K562 (cell line): ENCODE measurements around the gene KCND2. TPM values are rescaled to one million over a fixed set of nuclear protein-coding genes. Genes with fewer than 3 reads are reported as not detected.

Experiments
- ATAC-seq: fragments of 200-7000 bp; cut with Tn5 transposase; 3 replicates; pipeline ENCODE4 v1.9.1; 2020; ENCODE audit warnings: moderate library complexity
- BruUV-seq: library from RNA; stranded (reverse); fragments of 400-500 nt; replicated peaks from 2 replicates; lab custom pipeline; 2021; lab: Mats Ljungman, UMichigan
- CTCF ChIA-PET: fragments of 300-600 bp; formaldehyde crosslinking; extraction: SDS; loops from one replicate; lab custom pipeline; 2021; ENCODE audit warnings: low intra/inter-chr PET ratio; lab: Yijun Ruan, JAX
- POLR2A ChIA-PET: fragments of 300-600, 350-650 bp; sonication (Branson Sonifier 250); formaldehyde crosslinking; extraction: SDS; loops from one replicate; lab custom pipeline; 2021; ENCODE audit warnings: antibody characterized with exemption, inconsistent platforms; lab: Yijun Ruan, JAX
- DNase-seq, 4 experiments: peaks; one replicate each; pipeline versions ENCODE4 v3.0.0 to v3.0.0-alpha.2; 2011 to 2018; ENCODE audit warnings: low spot score in 3 of 4, mixed read lengths in 3 of 4; ENCODE audit errors: extremely low read depth in 1 of 4
- FAIRE-seq: peaks from 2 replicates; lab custom pipeline; 2011; peaks lifted over from hg19 to GRCh38; lab: Jason Lieb, UNC
- H2AFZ ChIP-seq: 2 replicates; pipeline ENCODE4 v1.6.0; 2011; ENCODE audit warnings: low read depth, low read length, control low read depth, inconsistent platforms
- H3K27ac ChIP-seq: fragments of 200-600 bp; 3 replicates; pipeline ENCODE4 v1.8.0; 2011; ENCODE audit warnings: low read depth, mild to moderate bottlenecking, control low read depth, inconsistent platforms, low read length, moderate library complexity, mixed read lengths; ENCODE audit errors: extremely low read depth
- H3K27me3 ChIP-seq, 2 experiments: fragments of 300-600 bp in 1 of 2; 2 replicates in 1 of 2; 3 replicates in 1 of 2; pipeline versions ENCODE4 v1.6.0 to v1.8.0; 2011; ENCODE audit warnings: inconsistent platforms in 2 of 2, low read length in 2 of 2, mild to moderate bottlenecking in 1 of 2, mixed read lengths in 1 of 2, moderate library complexity in 1 of 2; ENCODE audit not compliant: control insufficient read depth in 2 of 2, insufficient read depth in 2 of 2
- H3K36me3 ChIP-seq: fragments of 300-600 bp; 3 replicates; pipeline ENCODE4 v1.8.0; 2011; ENCODE audit warnings: mild to moderate bottlenecking, low read length, inconsistent platforms; ENCODE audit not compliant: control insufficient read depth, insufficient read depth
- H3K4me1 ChIP-seq, 2 experiments: fragments of 200-600 bp in 1 of 2; replicated peaks in 1 of 2; 2 replicates in 1 of 2; 3 replicates in 1 of 2; pipeline versions ENCODE4 v1.5.1 to v1.8.0; 2011; ENCODE audit warnings: inconsistent platforms in 2 of 2, low read length in 2 of 2, mild to moderate bottlenecking in 1 of 2, mixed read lengths in 1 of 2, moderate library complexity in 1 of 2; ENCODE audit not compliant: control insufficient read depth in 2 of 2, insufficient read depth in 2 of 2
- H3K4me2 ChIP-seq: 2 replicates; pipeline ENCODE4 v1.6.1; 2011; ENCODE audit warnings: low read length, control low read depth, inconsistent platforms, mixed read lengths; ENCODE audit not compliant: insufficient read depth
- H3K4me3 ChIP-seq: fragments of 200-600 bp; sonication (generic), shearing (Covaris generic); 2 replicates; pipeline ENCODE4 v1.5.1; 2016; ENCODE audit warnings: control low read depth, inconsistent platforms
- H3K79me2 ChIP-seq: fragments of 200-600 bp; 3 replicates; pipeline ENCODE4 v1.8.0; 2011; ENCODE audit warnings: low read length, inconsistent platforms; ENCODE audit not compliant: control insufficient read depth, insufficient read depth
- H3K9ac ChIP-seq, 2 experiments: 2 replicates each; pipeline versions ENCODE4 v1.6.0 to v1.6.1; 2011; ENCODE audit warnings: low read depth in 2 of 2, low read length in 2 of 2, control low read depth in 1 of 2, inconsistent platforms in 1 of 2, mild to moderate bottlenecking in 1 of 2, mixed read lengths in 1 of 2; ENCODE audit not compliant: insufficient read depth in 1 of 2
- H3K9me1 ChIP-seq: one replicate; pipeline ENCODE4 v1.6.0; 2011; ENCODE audit warnings: inconsistent platforms, mild to moderate bottlenecking, low read length, moderate library complexity; ENCODE audit not compliant: control insufficient read depth, insufficient read depth
- H3K9me3 ChIP-seq: replicated peaks from 2 replicates; pipeline ENCODE4 v1.5.1; 2011; ENCODE audit warnings: low read depth, low read length, inconsistent platforms; ENCODE audit not compliant: control insufficient read depth, insufficient read depth
- H4K20me1 ChIP-seq: replicated peaks from 2 replicates; pipeline ENCODE4 v1.6.1; 2011; ENCODE audit warnings: low read length, inconsistent platforms, mixed read lengths; ENCODE audit not compliant: control insufficient read depth, insufficient read depth
- CBX1 ChIP-seq: sonication (generic); IDR thresholded peaks from 2 replicates; pipeline ENCODE4 v1.6.1; 2016; ENCODE audit warnings: antibody characterized with exemption, low read depth, mild to moderate bottlenecking
- CBX5 ChIP-seq: IDR thresholded peaks from 2 replicates; pipeline ENCODE4 v1.6.1; 2014; ENCODE audit warnings: low read depth, borderline replicate concordance
- CREM ChIP-seq: IDR thresholded peaks from 2 replicates; pipeline ENCODE4 v1.6.1; 2014; ENCODE audit warnings: antibody characterized with exemption, low read depth
- ILK ChIP-seq: fragments of 450-650 bp; IDR thresholded peaks from 2 replicates; pipeline ENCODE4 v1.6.1; 2016; ENCODE audit warnings: missing genetic modification characterization, low read depth, mild to moderate bottlenecking, missing compliant biosample characterization, moderate library complexity, borderline replicate concordance
- MLLT1 ChIP-seq, 2 experiments: fragments of 450-650 bp; IDR thresholded peaks; 2 replicates each; pipeline ENCODE4 v1.6.1; 2016
- RFX5 ChIP-seq: IDR thresholded peaks from 2 replicates; pipeline ENCODE4 v1.6.1; 2011; ENCODE audit warnings: low read depth, mild to moderate bottlenecking, improper control_type of control experiment, low read length
- SOX6 ChIP-seq: fragments of 450-650 bp; IDR thresholded peaks from 2 replicates; pipeline ENCODE4 v1.6.1; 2014; ENCODE audit warnings: mild to moderate bottlenecking
- TRIM28 ChIP-seq: fragments of 450-650 bp; IDR thresholded peaks from 2 replicates; pipeline ENCODE4 v1.6.1; 2017
- ZNF140 ChIP-seq: fragments of 250-450 bp; sonication (Bioruptor Pico); IDR thresholded peaks from 2 replicates; pipeline ENCODE4 v1.8.0; 2021; ENCODE audit warnings: moderate library complexity, mild to moderate bottlenecking, inconsistent platforms
- WGBS: fragments of 100-300 bp; shearing (Covaris generic); methylation state at CpG from one replicate; pipeline ENCODE4 v1.1.6; 2016; ENCODE audit warnings: low coverage, mixed read lengths; ENCODE audit not compliant: insufficient coverage; ENCODE audit errors: missing lambda C conversion rate; 5-methylcytosine and 5-hydroxymethylcytosine counted together
- in situ Hi-C: fragments of 300-500 bp; cut with MboI; formaldehyde crosslinking; loops from 4 replicates; pipeline ENCODE4 v1.15.0; 2018; ENCODE audit warnings: inconsistent platforms, mixed read lengths
- intact Hi-C: fragments of 100-400 bp; cut with micrococcal nuclease; formaldehyde crosslinking; loops from 2 replicates; pipeline ENCODE4 v1.14.2; 2022
- polyA plus RNA-seq, 8 experiments: library from polyadenylated mRNA; depleted of rRNA in 4 of 8; stranded (reverse) in 5 of 8; unstranded in 3 of 8; fragments of >200 nt; fragmentation: Nextera tagmentation in 2 of 8; fragmentation: Illumina TruSeq in 1 of 8; extraction: Ambion mirVana in 2 of 8; extraction: Trizol in 1 of 8; gene quantifications; 2 replicates each; pipeline versions ENCODE4 v1.2.1 to v1.2.3, GENCODE V29; 2011 to 2014; ENCODE audit warnings: inconsistent platforms in 1 of 8, missing spikeins in 1 of 8
- total RNA-seq, 7 experiments: library from RNA; depleted of rRNA in 6 of 7; stranded (reverse); fragments of >200 nt in 6 of 7; fragmentation: Illumina TruSeq in 2 of 7; extraction: Trizol in 2 of 7; gene quantifications; 2 replicates each; pipeline versions ENCODE4 v1.2.1 to v1.2.3, GENCODE V29; 2011 to 2021; ENCODE audit warnings: low replicate concordance in 1 of 7
- TF ChIP-seq, protein P1 (sequence below): fragments of 250-450 bp; sonication (Bioruptor Pico); IDR thresholded peaks from 2 replicates; pipeline ENCODE4 v1.5.0; 2021; ENCODE audit warnings: mild to moderate bottlenecking, borderline replicate concordance

The KCND2 gene
- total and polyA plus RNA-seq, 9 of the 15 experiments (the other 6 are each of a cell fraction or from before 2014, with no cell fraction given) = 0.03 to 0.12 TPM; not detected in 7

DNA sequence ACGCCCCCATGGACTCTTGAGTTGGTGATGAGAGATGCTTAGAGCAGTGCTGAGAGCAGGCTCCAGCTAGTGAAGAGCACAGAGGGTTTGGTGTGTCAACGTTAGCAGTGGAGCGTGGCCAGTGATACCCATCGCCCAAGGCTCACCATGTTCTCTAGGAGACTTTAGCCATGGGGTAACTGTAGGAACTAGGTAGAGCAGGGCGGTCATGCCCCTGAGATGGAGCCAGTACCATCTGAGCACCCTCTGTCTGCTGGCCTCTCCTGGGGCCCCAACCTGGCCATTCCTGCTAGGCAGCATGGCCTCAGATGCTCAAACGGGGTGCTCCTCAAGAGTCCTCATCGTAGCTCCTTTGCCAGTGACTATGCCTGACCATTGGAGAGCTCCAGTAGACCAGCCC lies 179.7 kb downstream of the KCND2 start (continued):
- TF ChIP-seq MLLT1 (IDR thresholded peaks at IDR 0.05) = no peak
- no peak for TF ChIP-seq ZNF140 (CRISPR knock-in tag)
- TF ChIP-seq ILK (tag) = no peak

DNA sequence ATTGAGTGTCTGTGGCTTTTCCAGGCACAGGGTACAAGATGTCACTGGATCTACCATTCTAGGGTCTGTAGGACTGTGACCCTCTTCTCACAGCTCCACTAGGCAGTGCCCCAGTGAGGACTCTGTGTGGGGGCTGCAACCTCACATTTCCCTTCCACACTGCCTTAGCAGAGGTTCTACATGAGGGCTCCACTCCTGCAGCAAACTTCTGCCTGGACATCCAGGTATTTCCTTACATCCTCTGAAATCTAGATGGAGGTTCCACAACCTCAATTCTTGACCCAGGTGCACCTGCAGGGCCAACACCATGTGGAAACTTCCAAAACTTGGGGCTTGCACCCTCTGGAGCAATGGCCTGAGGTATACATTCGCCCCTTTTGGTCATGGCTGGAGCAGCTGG lies 183.7 kb downstream of the KCND2 start:
- Histone ChIP-seq H3K36me3 (no peaks in the 10 kb centered on the region), H3K27ac (no peak overlapping the region), H3K79me2 (no peaks in the 10 kb centered on the region), H3K9me3 (no peaks in the 10 kb centered on the region; the same call in 1 of the 2 replicates), H3K27me3 (no peaks in the 10 kb centered on the region), H3K4me2 (no peak overlapping the region), H3K4me3 (no peak overlapping the region), H3K4me1 (no peaks in the 10 kb centered on the region), H4K20me1 (no peaks in the 10 kb centered on the region), H3K9ac (no peak overlapping the region), H2AFZ (no peak overlapping the region), H3K9me1 (no peaks in the 10 kb centered on the region)
- no peak for FAIRE-seq
- ChIA-PET POLR2A (interaction anchor here (0.6 kb wide), 1 partner anchor 8 kb away, joined by 3 read pairs; no protein-coding TSS in a partner anchor), CTCF (no interaction called here)
- 0% methylated on average over 1 of the region's 1 CpG for WGBS
- BruUV-seq = no TSS peak
- in situ Hi-C loops (no loop called here), intact Hi-C loops (no loop called here)
- peak; percentile 90 for TF ChIP-seq CBX5
- 0 out of 2 replicates have a peak, but pooled peaks have one; percentile 29 for TF ChIP-seq TRIM28
- TF ChIP-seq CREM = no peak
- no peak for TF ChIP-seq SOX6
- TF ChIP-seq, protein P1, sequence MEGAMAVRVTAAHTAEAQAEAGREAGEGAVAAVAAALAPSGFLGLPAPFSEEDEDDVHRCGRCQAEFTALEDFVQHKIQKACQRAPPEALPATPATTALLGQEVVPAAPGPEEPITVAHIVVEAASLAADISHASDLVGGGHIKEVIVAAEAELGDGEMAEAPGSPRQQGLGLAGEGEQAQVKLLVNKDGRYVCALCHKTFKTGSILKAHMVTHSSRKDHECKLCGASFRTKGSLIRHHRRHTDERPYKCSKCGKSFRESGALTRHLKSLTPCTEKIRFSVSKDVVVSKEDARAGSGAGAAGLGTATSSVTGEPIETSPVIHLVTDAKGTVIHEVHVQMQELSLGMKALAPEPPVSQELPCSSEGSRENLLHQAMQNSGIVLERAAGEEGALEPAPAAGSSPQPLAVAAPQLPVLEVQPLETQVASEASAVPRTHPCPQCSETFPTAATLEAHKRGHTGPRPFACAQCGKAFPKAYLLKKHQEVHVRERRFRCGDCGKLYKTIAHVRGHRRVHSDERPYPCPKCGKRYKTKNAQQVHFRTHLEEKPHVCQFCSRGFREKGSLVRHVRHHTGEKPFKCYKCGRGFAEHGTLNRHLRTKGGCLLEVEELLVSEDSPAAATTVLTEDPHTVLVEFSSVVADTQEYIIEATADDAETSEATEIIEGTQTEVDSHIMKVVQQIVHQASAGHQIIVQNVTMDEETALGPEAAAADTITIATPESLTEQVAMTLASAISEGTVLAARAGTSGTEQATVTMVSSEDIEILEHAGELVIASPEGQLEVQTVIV (CRISPR knock-in tag) = no peak
- TF ChIP-seq CBX1 = peak; percentile 33; the same call in 1 of the 2 replicates
- no peak for TF ChIP-seq RFX5
- ATAC-seq = no peak
- no peak for DNase-seq
